Stimulated activated naive CD8-positive, alpha-beta T cell treated with anti-CD3 and anti-CD28 coated beads, Interleukin-15, amount 100 ng/mL, for 72 hours (primary cell): Measurements from ENCODE around the gene CDK6.
A peak's percentile ranks its signal among the peaks of the same experiment; 100 is the strongest.
"Not testable (repeated sequence)": the region's sequence is repeated elsewhere in the genome, so short reads cannot be mapped to it uniquely, and the experiment has no call there.

ENCODE experiments used
- ATAC-seq: fragments of 150-1000 bp; cut with Tn5 transposase; 2 replicates; pipeline ENCODE4 v1.10.0; 2021; ENCODE audit warnings: mild to moderate bottlenecking, moderate library complexity
- DNase-seq, 2 donors: peaks; one replicate each; pipeline ENCODE4 v3.0.0; 2021 to 2022
- H3K27ac Mint-ChIP-seq, 2 donors: one replicate each; pipeline ENCODE4 v1.8.0; 2022; ENCODE audit warnings: mild to moderate bottlenecking in 2 of 2, mixed read lengths in 2 of 2, moderate library complexity in 2 of 2
- H3K27me3 Mint-ChIP-seq: one replicate; pipeline ENCODE4 v1.8.0; 2022; ENCODE audit warnings: mixed read lengths
- H3K4me1 Mint-ChIP-seq: one replicate; pipeline ENCODE4 v1.8.0; 2022; ENCODE audit warnings: mild to moderate bottlenecking, mixed read lengths
- H3K4me3 Mint-ChIP-seq, 2 donors: one replicate each; pipeline ENCODE4 v1.8.0; 2022; ENCODE audit warnings: mild to moderate bottlenecking in 2 of 2, mixed read lengths in 2 of 2, moderate library complexity in 1 of 2
- H3K9me3 Mint-ChIP-seq, 2 donors: one replicate each; pipeline ENCODE4 v1.8.0; 2022; ENCODE audit warnings: mixed read lengths in 2 of 2

Gene CDK6

DNA sequence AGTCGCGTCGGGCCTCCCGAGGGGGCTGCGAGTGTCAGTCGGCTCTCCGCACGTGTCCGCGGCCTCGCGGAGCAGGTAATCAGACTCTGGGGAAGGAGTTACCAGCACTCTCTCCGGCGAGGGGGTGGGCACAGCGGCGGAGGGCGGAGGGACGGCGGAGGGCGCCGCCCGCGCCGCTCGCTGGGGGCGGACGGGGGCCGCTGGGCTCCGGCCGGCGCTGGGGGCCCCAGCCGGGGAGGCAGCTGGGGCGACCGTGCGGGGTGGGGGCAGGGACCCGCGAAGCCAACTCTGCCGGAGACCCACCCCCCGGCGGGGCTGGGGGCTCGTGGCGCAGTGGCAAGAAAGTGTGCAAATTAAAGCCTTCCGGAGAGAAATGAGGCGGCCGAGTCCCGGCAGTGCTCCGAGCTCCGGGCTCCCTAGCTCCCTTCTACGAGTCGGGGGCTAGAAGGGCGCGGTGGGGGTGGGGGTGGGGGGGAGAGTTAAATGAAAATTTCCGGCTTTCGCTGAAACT is at the start of gene CDK6:
CDK6 (minus strand) TSS at position 85 of the 511 bp plus-strand sequence. CDS start 3,250 bp downstream, outside the sequence.
- no peaks in the 10 kb centered on the region for H3K9me3 Mint-ChIP-seq
- peak; percentile 55 for ATAC-seq
- peaks cover 30% of the 10 kb centered on the region for H3K27me3 Mint-ChIP-seq
- peak; percentile 68 to 73 for DNase-seq
- peaks cover 24% of the 10 kb centered on the region for H3K4me1 Mint-ChIP-seq
- H3K27ac Mint-ChIP-seq, result peak within 1 kb of the TSS; percentile 97 to 99
- H3K4me3 Mint-ChIP-seq, result peak within 1 kb of the TSS; percentile 89 to 93

DNA sequence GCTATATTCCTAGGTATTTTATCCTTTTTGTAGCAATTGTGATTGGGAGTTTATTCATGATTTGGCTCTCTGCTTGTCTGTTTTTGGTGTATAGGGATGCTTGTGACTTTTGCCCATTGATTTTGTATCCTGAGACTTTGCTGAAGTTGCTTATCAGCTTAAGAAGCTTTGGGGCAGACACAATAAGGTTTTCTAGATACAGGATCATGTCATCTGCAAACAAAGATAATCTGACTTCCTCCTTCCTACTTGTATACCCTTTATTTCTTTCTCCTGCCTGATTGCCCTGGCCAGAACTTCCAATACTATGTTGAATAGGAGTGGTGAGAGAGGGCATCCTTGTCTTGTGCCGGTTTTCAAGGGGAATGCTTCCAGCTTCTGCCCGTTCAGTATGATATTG is 49.7 kb upstream of the CDK6 start:
- H3K4me1 Mint-ChIP-seq, result peaks cover 18% of the 10 kb centered on the region
- H3K27ac Mint-ChIP-seq, ATAC-seq, H3K4me3 Mint-ChIP-seq, DNase-seq: not testable (repeated sequence)
- peaks cover 56% of the 10 kb centered on the region for H3K27me3 Mint-ChIP-seq
- H3K9me3 Mint-ChIP-seq, result peaks cover 50 to 58% of the 10 kb centered on the region in 2 donors

DNA sequence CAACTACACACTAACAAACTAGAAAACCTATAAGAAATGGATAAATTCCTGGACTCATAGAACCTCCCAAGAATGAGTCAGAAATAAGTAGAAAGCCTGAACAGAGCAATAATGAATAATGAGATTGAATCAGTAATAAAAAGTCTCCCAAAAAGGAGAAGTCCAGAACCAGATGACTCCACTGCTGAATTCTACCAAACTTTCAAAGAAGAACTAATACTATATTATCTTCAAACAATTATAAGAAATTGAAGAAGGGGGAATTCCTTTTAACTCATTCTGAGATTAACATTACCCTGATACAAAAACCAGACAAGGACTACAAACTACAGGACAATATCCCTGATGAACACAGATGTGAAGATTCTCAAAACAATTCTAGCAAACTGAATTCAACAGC is 47.8 kb upstream of the CDK6 start:
- Mint-ChIP-seq H3K4me3 (peak overlapping the region in 1 of 2 donors; percentile 13), H3K4me1 (peaks cover 29% of the 10 kb centered on the region), H3K27me3 (peaks cover 56% of the 10 kb centered on the region), H3K27ac (no peak overlapping the region), H3K9me3 (peaks cover 54 to 58% of the 10 kb centered on the region in 2 donors)
- ATAC-seq, result peak; percentile 31
- DNase-seq, result no peak

DNA sequence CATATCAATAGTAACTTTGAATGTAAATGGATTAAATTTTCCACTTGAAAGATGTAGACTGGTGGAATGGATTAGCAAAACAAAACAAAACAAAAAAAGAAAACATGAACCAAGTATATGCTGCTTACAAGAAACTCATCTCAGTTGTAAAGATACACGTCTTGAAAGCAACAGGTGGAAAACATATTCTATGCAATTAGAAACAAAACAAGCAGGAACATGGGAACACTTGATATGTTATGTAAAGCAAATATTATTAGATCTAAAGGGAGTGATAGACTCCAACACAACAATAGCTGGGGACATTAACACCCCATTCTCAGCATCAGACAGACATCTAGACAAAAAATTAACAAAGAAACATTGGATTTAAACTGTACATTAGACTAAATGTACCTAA is 46.4 kb upstream of the CDK6 start:
- peaks cover 50 to 51% of the 10 kb centered on the region in 2 donors for H3K9me3 Mint-ChIP-seq
- no peak overlapping the region for H3K4me3 Mint-ChIP-seq
- peaks cover 60% of the 10 kb centered on the region for H3K27me3 Mint-ChIP-seq
- ATAC-seq (no peak), DNase-seq (no peak)
- no peak overlapping the region for H3K27ac Mint-ChIP-seq
- peaks cover 29% of the 10 kb centered on the region for H3K4me1 Mint-ChIP-seq

- Mint-ChIP-seq H3K9me3 (peaks cover 39% of the 10 kb centered on the region in 2 donors), H3K27ac (no peak overlapping the region), H3K27me3 (peaks cover 44% of the 10 kb centered on the region), H3K4me1 (peaks cover 46% of the 10 kb centered on the region), H3K4me3 (peak overlapping the region in 1 of 2 donors; percentile 33)
- ATAC-seq (peak; percentile 80), DNase-seq (peak in 1 of 2 donors; percentile 42)
Observed at GRCh38 chr7:92881091-92881485, 44.7 kb upstream of the CDK6 start.

DNA sequence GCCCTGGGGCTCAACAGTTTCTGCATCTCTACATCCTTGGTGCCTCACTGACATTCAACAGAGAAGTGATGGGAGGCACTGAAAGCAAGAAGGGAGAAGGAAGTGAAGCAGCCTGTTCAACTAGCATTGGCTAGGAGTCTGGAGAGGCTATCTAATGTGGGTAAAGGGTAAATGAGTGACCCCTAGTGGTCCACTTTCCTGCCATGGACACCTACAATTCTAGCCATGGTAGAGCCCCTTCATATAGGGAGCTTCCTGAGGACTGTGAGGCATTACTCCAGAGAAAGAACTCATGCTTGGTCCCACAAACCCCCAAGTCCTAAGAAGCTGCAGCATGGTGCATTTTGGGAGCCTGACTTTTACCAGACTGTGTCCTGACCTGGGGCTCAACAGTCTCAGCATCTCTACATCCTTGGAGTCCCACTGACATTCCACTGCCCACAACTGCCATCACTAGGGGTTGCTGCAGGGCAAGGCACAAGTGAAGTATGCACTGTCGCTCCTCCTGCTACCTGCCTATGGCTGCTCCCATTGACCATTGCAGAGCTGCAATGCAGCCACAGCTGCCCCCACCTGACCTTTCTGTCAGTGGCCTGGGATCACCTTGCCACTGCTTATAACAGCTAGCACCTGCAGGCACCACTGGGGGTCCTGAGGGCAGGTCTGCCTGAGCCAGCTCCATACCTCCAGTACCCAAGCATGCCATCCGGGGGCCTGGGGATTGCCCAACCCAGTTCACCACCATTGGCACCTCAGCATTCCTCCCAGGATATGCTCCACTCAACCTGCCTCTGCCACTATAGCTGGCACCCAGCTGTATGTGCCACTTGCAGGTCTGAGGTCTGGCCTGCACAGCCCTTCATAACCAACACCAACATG is 44.1 kb upstream of the CDK6 start:
- H3K27me3 Mint-ChIP-seq, result peaks cover 39% of the 10 kb centered on the region
- peak; percentile 51 for ATAC-seq
- no peak overlapping the region for H3K27ac Mint-ChIP-seq
- peak overlapping the region in 1 of 2 donors; percentile 33 for H3K4me3 Mint-ChIP-seq
- DNase-seq, result peak in 1 of 2 donors; percentile 29
- H3K9me3 Mint-ChIP-seq, result peaks cover 32 to 39% of the 10 kb centered on the region in 2 donors
- peaks cover 52% of the 10 kb centered on the region for H3K4me1 Mint-ChIP-seq

- H3K4me3 Mint-ChIP-seq, result no peak overlapping the region
- DNase-seq, result no peak
- peaks cover 9 to 22% of the 10 kb centered on the region in 2 donors for H3K9me3 Mint-ChIP-seq
- peaks cover 33% of the 10 kb centered on the region for H3K27me3 Mint-ChIP-seq
- H3K4me1 Mint-ChIP-seq, result peaks cover 61% of the 10 kb centered on the region
- no peak for ATAC-seq
- H3K27ac Mint-ChIP-seq, result no peak overlapping the region
Observed at GRCh38 chr7:92877367-92877766, 41.0 kb upstream of the CDK6 start.

DNA sequence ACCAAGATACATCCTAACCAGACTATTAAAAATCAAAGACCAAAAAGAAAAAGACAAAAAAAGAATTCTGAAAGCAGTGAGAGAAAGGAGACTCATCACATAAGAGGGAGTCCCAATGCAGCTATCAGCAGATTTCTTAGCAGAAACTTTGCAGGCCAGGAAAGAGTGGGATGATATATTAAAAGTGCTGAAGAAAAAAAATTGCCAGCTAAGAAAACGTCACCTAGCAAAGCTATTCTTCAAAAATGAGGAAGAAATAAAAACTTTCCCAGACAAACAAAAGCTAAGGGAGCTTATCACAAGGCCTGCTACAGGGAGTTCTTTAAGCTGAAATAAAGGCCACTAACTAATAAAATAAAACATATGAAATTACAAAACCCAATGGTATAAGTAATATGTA is 40.5 kb upstream of the CDK6 start:
- DNase-seq, result no peak
- no peak for ATAC-seq
- peaks cover 6 to 18% of the 10 kb centered on the region in 2 donors for H3K9me3 Mint-ChIP-seq
- H3K27me3 Mint-ChIP-seq, result peaks cover 37% of the 10 kb centered on the region
- no peak overlapping the region for H3K27ac Mint-ChIP-seq
- H3K4me3 Mint-ChIP-seq, result peak overlapping the region in 1 of 2 donors; percentile 14
- peaks cover 62% of the 10 kb centered on the region for H3K4me1 Mint-ChIP-seq

GRCh38 chr7:92875719-92876118 is 39.3 kb upstream of the CDK6 start:
- DNase-seq (peak in 1 of 2 donors; percentile 46), ATAC-seq (peak; percentile 93)
- Mint-ChIP-seq H3K4me3 (no peak overlapping the region), H3K27me3 (peaks cover 37% of the 10 kb centered on the region), H3K27ac (no peak overlapping the region), H3K9me3 (peaks cover 6 to 14% of the 10 kb centered on the region in 2 donors), H3K4me1 (peaks cover 52% of the 10 kb centered on the region)

GRCh38 chr7:92875173-92875572 is 38.8 kb upstream of the CDK6 start:
- Mint-ChIP-seq H3K27me3 (peaks cover 40% of the 10 kb centered on the region), H3K4me1 (peaks cover 50% of the 10 kb centered on the region), H3K4me3 (peak overlapping the region in 1 of 2 donors; percentile 45), H3K9me3 (peaks cover 9 to 18% of the 10 kb centered on the region in 2 donors), H3K27ac (no peak overlapping the region)
- peak; percentile 42 for ATAC-seq
- no peak for DNase-seq

DNA sequence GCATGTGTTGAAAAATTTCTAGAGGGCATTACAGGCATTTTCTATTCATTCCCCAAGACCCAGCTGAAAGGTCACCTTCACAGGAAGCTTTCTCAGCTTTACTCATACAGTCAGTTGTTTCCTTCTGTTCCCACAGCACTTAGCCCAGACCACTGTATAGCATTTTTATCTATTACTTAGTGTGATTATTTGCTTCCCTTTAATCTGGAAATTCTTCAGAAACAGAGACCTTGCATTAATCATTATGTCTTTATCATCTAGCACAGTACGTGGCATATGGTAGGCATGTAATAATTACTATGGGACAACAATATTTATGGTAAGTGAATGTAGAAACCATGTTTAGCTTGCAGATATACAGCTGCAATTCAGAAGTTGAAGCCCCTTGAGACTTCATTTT is 38.2 kb upstream of the CDK6 start:
- Mint-ChIP-seq H3K4me1 (peaks cover 44% of the 10 kb centered on the region), H3K27me3 (peaks cover 40% of the 10 kb centered on the region), H3K4me3 (no peak overlapping the region), H3K9me3 (peaks cover 14 to 24% of the 10 kb centered on the region in 2 donors), H3K27ac (no peak overlapping the region)
- DNase-seq (no peak), ATAC-seq (no peak)

- peaks cover 34% of the 10 kb centered on the region for H3K27me3 Mint-ChIP-seq
- H3K4me1 Mint-ChIP-seq, result peaks cover 44% of the 10 kb centered on the region
- H3K9me3 Mint-ChIP-seq, result peaks cover 19 to 32% of the 10 kb centered on the region in 2 donors
- no peak overlapping the region for H3K4me3 Mint-ChIP-seq
- DNase-seq, result no peak
- H3K27ac Mint-ChIP-seq, result no peak overlapping the region
- no peak for ATAC-seq
Observed at GRCh38 chr7:92873776-92874175, 37.4 kb upstream of the CDK6 start.

DNA sequence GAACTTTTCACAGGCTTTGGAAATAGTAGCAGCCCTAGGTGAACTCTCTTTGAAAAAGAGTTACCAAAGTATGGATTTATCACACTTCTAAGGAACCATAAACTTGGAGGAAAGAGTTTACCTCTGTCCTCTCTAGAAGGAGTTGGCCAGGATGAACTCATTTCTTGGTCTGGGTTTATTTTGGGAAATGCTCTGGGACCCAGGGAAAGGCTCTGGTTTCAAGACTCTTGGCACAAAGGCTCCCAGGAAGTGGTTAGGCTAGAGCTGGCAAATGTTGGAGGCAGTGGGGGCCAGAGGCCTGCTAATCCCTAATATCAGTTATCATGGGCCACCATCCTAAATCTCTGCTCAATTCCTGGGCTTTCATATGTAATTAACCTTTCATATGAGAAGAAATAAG is 36.3 kb upstream of the CDK6 start:
- Mint-ChIP-seq H3K27me3 (peaks cover 25% of the 10 kb centered on the region), H3K4me3 (no peak overlapping the region), H3K27ac (no peak overlapping the region), H3K9me3 (peaks cover 29 to 34% of the 10 kb centered on the region in 2 donors), H3K4me1 (peaks cover 43% of the 10 kb centered on the region)
- ATAC-seq (no peak), DNase-seq (no peak)

- no peak for ATAC-seq
- H3K4me3 Mint-ChIP-seq, result no peak overlapping the region
- H3K4me1 Mint-ChIP-seq, result peaks cover 15% of the 10 kb centered on the region
- peaks cover 25% of the 10 kb centered on the region for H3K27me3 Mint-ChIP-seq
- H3K9me3 Mint-ChIP-seq, result peaks cover 45 to 47% of the 10 kb centered on the region in 2 donors
- H3K27ac Mint-ChIP-seq, result no peak overlapping the region
- DNase-seq, result no peak
Observed at GRCh38 chr7:92868683-92869293, 32.4 kb upstream of the CDK6 start.

DNA sequence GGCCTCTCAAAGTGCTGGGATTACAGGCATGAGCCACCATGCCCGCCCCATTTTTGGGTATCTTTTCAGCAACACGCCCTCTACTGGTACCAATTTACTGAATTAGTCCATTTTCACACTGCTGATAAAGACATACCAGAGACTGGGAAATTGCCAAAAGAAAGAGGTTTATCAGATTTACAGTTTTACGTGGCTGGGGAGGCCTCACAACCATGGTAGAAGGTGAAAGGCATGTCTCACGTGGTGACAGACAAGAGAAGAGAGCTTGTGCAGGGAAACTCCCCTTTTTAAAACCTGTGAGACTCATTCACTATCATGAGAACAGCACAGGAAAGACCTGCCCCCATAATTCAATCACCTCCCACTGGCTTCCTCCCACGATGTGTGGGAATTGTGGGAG is 27.8 kb upstream of the CDK6 start:
- H3K4me1 Mint-ChIP-seq, ATAC-seq, H3K27me3 Mint-ChIP-seq, H3K4me3 Mint-ChIP-seq, DNase-seq: not testable (repeated sequence)
- H3K9me3 Mint-ChIP-seq, result peaks cover 33 to 36% of the 10 kb centered on the region in 2 donors
- peak overlapping the region in 1 of 2 donors; percentile 73 for H3K27ac Mint-ChIP-seq

- H3K27ac Mint-ChIP-seq, result no peak overlapping the region
- ATAC-seq, result no peak
Observed at GRCh38 chr7:92856436-92856835, 20.1 kb upstream of the CDK6 start.

More at GRCh38 chr7:92856436-92856835, 20.1 kb upstream of the CDK6 start:
- Mint-ChIP-seq H3K4me3 (no peak overlapping the region), H3K27me3 (peaks cover 25% of the 10 kb centered on the region), H3K9me3 (peaks cover 0 to 4% of the 10 kb centered on the region in 2 donors), H3K4me1 (peaks cover 15% of the 10 kb centered on the region)
- DNase-seq, result no peak
